Kidney (tissue), 14 donors: ENCODE data around the gene NHERF2. TPM values are rescaled to one million over a fixed set of nuclear protein-coding genes. Genes with fewer than 3 reads are reported as not detected.

Experiments used
- DNase-seq, 5 donors: peaks; one replicate each; pipeline ENCODE4 v3.0.0-alpha.2; 2013 to 2020
- FAIRE-seq: peaks from 2 replicates; lab custom pipeline; 2012; peaks lifted over from hg19 to GRCh38; lab: Jason Lieb, UNC
- H3K27ac ChIP-seq, 2 donors: one replicate each; pipeline ENCODE4 v1.7.0; 2013; ENCODE audit warnings: low read depth in 2 of 2, low read length in 2 of 2, inconsistent platforms in 1 of 2
- H3K27me3 ChIP-seq: one replicate; pipeline ENCODE4 v1.7.1; 2013; ENCODE audit warnings: low read length, inconsistent platforms; ENCODE audit not compliant: control insufficient read depth, insufficient read depth
- H3K36me3 ChIP-seq, 3 donors: one replicate each; pipeline versions ENCODE4 v1.7.0 to v1.7.1; 2013; ENCODE audit warnings: low read length in 3 of 3, control low read depth in 1 of 3, inconsistent platforms in 1 of 3; ENCODE audit not compliant: insufficient read depth in 3 of 3, control insufficient read depth in 2 of 3
- H3K4me1 ChIP-seq, 3 donors: one replicate each; pipeline versions ENCODE4 v1.7.0 to v1.7.1; 2013; ENCODE audit warnings: low read length in 3 of 3, inconsistent platforms in 1 of 3, low read depth in 1 of 3; ENCODE audit not compliant: control insufficient read depth in 2 of 3, insufficient read depth in 2 of 3
- H3K4me3 ChIP-seq, 3 donors: one replicate each; pipeline versions ENCODE4 v1.7.0 to v1.8.1; 2013; ENCODE audit warnings: low read length in 3 of 3, control low read depth in 1 of 3, inconsistent platforms in 1 of 3
- H3K9ac ChIP-seq, 3 donors: one replicate each; pipeline versions ENCODE4 v1.7.0 to v1.7.1; 2013; ENCODE audit warnings: low read length in 3 of 3, control low read depth in 1 of 3, inconsistent platforms in 1 of 3
- H3K9me3 ChIP-seq, 3 donors: one replicate each; pipeline versions ENCODE4 v1.7.0 to v1.7.1; 2013; ENCODE audit warnings: low read length in 3 of 3, control low read depth in 1 of 3, inconsistent platforms in 1 of 3; ENCODE audit not compliant: control insufficient read depth in 2 of 3, insufficient read depth in 1 of 3
- intact Hi-C: fragments of 100-400 bp; cut with DNase I; formaldehyde crosslinking; loops from one replicate; pipeline ENCODE4 v1.11.1; 2022
- polyA plus RNA-seq: library from polyadenylated mRNA; stranded (reverse); fragments of 350-450 nt; fragmentation: Illumina TruSeq; extraction: RNeasy Lipid Tissue Mini Kit (QIAGEN cat#74804); gene quantifications from one replicate; pipeline ENCODE4 v1.2.3, GENCODE V29; 2014; ENCODE audit warnings: low read depth, low replicate concordance; ENCODE audit not compliant: insufficient read depth
- total RNA-seq: library from RNA; stranded (reverse); fragmentation: NEBNext Ultra II Directional; extraction: Animal tissue kit (Norgen Biotek cat#: 25700); gene quantifications from one replicate; pipeline ENCODE4 v1.2.1, GENCODE V29; 2021
- TF ChIP-seq, protein P1 (sequence below): IDR thresholded peaks from 3 replicates; pipeline ENCODE4 v1.5.1; 2012; ENCODE audit warnings: mild to moderate bottlenecking, moderate library complexity, borderline replicate concordance; ENCODE audit not compliant: insufficient read depth; ENCODE audit errors: extremely low read depth
- donor health status: control.
- donor health status: control.
- donor health status: control.
- donor health status: control.
- donor health status: control.
- donor health status: DM: yes; HTN: yes; CAD: no.
- donor health status: Normal renal cell carcinoma (clear cell type).

The NHERF2 gene
- total and polyA plus RNA-seq, 2 donors from 2014 or later, result 238 to 405 TPM

DNA sequence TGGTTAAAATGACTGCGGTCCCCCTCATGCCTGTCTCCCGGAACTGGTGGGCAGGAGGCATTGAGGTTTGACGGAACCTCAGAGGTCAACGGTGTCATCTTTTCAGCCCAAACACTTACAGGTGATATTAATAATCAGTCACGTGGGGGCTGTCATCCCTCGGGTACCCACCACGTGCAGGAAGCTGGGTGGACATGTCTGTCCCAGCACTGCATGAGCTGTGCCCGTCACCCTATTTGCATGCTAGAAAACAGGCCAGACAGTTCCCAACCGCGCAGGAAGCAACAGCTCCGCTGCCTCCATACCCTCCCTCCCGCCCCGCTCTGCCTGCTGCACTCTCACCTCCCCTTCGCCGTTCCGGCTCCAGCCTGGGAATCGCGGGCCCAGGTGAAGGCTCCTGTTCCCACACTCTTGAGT is 35.6 kb upstream of the NHERF2 start:
- H3K27me3 ChIP-seq, result peaks cover 19% of the 10 kb centered on the region
- TF ChIP-seq, protein P1, sequence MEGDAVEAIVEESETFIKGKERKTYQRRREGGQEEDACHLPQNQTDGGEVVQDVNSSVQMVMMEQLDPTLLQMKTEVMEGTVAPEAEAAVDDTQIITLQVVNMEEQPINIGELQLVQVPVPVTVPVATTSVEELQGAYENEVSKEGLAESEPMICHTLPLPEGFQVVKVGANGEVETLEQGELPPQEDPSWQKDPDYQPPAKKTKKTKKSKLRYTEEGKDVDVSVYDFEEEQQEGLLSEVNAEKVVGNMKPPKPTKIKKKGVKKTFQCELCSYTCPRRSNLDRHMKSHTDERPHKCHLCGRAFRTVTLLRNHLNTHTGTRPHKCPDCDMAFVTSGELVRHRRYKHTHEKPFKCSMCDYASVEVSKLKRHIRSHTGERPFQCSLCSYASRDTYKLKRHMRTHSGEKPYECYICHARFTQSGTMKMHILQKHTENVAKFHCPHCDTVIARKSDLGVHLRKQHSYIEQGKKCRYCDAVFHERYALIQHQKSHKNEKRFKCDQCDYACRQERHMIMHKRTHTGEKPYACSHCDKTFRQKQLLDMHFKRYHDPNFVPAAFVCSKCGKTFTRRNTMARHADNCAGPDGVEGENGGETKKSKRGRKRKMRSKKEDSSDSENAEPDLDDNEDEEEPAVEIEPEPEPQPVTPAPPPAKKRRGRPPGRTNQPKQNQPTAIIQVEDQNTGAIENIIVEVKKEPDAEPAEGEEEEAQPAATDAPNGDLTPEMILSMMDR, result no peak
- intact Hi-C loops, result no loop called here
- DNase-seq (no peak), FAIRE-seq (no peak)
- no peak overlapping the region for H3K27ac ChIP-seq
- H3K4me1 ChIP-seq, result peaks cover 0 to 14% (median 0%) of the 10 kb centered on the region in 3 donors
- H3K4me3 ChIP-seq, result peak overlapping the region in 1 of 3 donors; percentile 39
- no peaks in the 10 kb centered on the region for H3K9me3 ChIP-seq
- H3K36me3 ChIP-seq, result peaks cover 0 to 5% (median 4%) of the 10 kb centered on the region in 3 donors
- H3K9ac ChIP-seq, result peak overlapping the region in 1 of 3 donors; percentile 46

DNA sequence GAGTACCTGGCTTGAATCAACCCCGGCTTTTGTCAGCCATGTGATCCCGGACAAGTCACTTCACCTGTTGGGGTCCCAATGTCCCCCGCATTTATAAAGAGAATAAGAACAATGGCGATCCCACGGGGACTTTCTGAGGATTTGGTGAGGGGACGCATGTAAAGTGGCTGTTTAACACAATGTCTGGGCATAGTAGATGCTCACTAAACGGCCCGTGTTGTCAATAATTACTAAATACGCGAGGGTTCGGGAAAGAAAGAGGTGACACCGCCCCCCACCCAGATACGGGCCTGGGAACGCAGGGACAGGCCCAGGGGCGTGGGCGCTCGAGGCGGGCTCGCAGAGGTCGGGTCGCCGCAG is 35.1 kb upstream of the NHERF2 start:
- Histone ChIP-seq H3K9me3 (no peaks in the 10 kb centered on the region), H3K27ac (no peak overlapping the region), H3K36me3 (peaks cover 0 to 1% (median under 1%) of the 10 kb centered on the region in 3 donors), H3K9ac (peak overlapping the region in 1 of 3 donors; percentile 19), H3K4me3 (no peak overlapping the region), H3K4me1 (peaks cover 0 to 14% (median 0%) of the 10 kb centered on the region in 3 donors), H3K27me3 (peaks cover 19% of the 10 kb centered on the region)
- TF ChIP-seq, protein P1, result no peak
- no peak for FAIRE-seq
- intact Hi-C loops, result no loop called here
- DNase-seq, result no peak

DNA sequence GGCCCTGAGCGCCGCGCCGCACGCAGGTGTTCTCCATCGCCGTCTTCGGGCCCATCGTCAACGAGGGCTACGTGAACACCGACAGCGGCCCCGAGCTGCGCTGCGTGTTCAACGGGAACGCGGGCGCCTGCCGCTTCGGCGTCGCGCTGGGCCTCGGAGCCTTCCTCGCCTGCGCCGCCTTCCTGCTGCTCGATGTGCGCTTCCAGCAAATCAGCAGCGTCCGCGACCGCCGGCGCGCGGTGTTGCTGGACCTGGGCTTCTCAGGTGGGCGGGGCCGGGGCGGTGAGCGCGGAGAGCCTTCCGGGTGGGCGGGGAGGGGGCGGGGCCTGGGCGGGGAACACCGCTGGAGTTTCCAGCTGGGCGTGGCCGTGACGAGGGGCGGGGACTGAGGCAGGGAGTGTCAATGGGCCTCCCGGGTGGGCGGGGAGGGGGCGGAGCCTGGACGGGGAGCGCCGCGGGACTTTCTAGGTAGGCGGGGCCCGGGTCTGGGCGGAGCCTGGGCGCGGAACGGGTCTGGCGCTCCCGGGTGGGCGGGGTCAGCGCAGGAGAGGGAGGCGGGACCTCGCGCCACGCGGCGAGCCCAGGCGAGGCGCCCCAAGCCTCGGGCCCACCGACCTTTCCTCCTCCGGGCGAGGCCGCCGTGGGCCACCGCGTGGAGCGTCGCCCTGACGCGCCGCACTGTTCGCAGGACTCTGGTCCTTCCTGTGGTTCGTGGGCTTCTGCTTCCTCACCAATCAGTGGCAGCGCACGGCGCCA is 34.6 kb upstream of the NHERF2 start:
- intact Hi-C loops, result no loop called here
- peak; percentile 94 to 99 (median 97) for DNase-seq
- no peak for FAIRE-seq
- peak overlapping the region in 1 of 3 donors; percentile 19 for H3K9ac ChIP-seq
- no peaks in the 10 kb centered on the region for H3K36me3 ChIP-seq
- H3K27ac ChIP-seq, result no peak overlapping the region
- TF ChIP-seq, protein P1, result no peak
- peaks cover 0 to 14% (median 0%) of the 10 kb centered on the region in 3 donors for H3K4me1 ChIP-seq
- H3K4me3 ChIP-seq, result no peak overlapping the region
- peaks cover 19% of the 10 kb centered on the region for H3K27me3 ChIP-seq
- H3K9me3 ChIP-seq, result no peaks in the 10 kb centered on the region
